ENCODE results near the gene NUPR1. TPM values are rescaled to one million over a fixed set of nuclear protein-coding genes. Genes with fewer than 3 reads are reported as not detected.

The NUPR1 gene
- not detected in 2 replicates for total RNA-seq (2014; rRNA removed; shearing (Covaris generic))

- Histone ChIP-seq H3K36me3 (replicated peaks; ENCODE audit: control insufficient read depth, insufficient read depth, low read length) (no peaks in the 10 kb centered on the region), H3K4me3 (ENCODE audit: insufficient read depth, low read depth, low read length) (no peak within 1 kb of the TSS), H3K27me3 (ENCODE audit: control insufficient read depth, insufficient read depth, low read length) (no peaks in the 10 kb centered on the region)
- DNase-seq: peak; percentile 52
Observed at GRCh38 chr16:28538733-28539596, at the start of gene NUPR1. TSS of gene NUPR1 (minus strand) at chr16:28538974. CDS start at chr16:28538907, 67 bp downstream.

- no peak for DNase-seq
- Histone ChIP-seq H3K27me3 (ENCODE audit: control insufficient read depth, insufficient read depth, low read length) (no peaks in the 10 kb centered on the region), H3K4me3 (ENCODE audit: insufficient read depth, low read depth, low read length) (no peak overlapping the region), H3K36me3 (replicated peaks; ENCODE audit: control insufficient read depth, insufficient read depth, low read length) (peaks cover 2% of the 10 kb centered on the region)
Observed at GRCh38 chr16:28587386-28587785, 48.6 kb upstream of the NUPR1 start.

GRCh38 chr16:28586466-28586865 is 47.7 kb upstream of the NUPR1 start:
- Histone ChIP-seq H3K36me3 (replicated peaks; ENCODE audit: control insufficient read depth, insufficient read depth, low read length) (peaks cover 2% of the 10 kb centered on the region), H3K27me3 (ENCODE audit: control insufficient read depth, insufficient read depth, low read length) (no peaks in the 10 kb centered on the region), H3K4me3 (ENCODE audit: insufficient read depth, low read depth, low read length) (no peak overlapping the region)
- no peak for DNase-seq

DNA sequence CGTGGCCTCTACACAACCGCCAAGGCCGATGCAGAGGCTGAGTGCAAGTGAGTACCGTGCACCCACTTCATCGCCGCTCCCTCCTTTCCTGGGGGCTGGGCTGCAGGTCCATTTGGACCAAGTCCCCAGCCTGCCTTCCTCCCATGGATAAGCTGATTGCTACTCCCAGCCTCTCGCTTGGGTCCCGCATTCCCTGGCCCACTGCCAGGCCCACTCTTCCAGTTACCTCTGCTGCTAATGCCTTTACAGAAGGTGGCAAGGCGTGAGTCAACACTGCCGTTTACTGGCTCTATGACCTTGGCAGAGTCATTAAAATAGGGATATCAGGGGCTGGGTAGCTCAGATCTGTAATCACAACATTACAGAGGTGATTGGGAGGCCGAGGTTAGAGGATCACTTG is 46.9 kb upstream of the NUPR1 start:
- no peak for DNase-seq
- Histone ChIP-seq H3K4me3 (ENCODE audit: insufficient read depth, low read depth, low read length) (no peak overlapping the region), H3K36me3 (replicated peaks; ENCODE audit: control insufficient read depth, insufficient read depth, low read length) (peaks cover 2% of the 10 kb centered on the region), H3K27me3 (ENCODE audit: control insufficient read depth, insufficient read depth, low read length) (no peaks in the 10 kb centered on the region)

GRCh38 chr16:28580726-28581315 is 42.0 kb upstream of the NUPR1 start:
- Histone ChIP-seq H3K27me3 (ENCODE audit: control insufficient read depth, insufficient read depth, low read length) (no peaks in the 10 kb centered on the region), H3K4me3 (ENCODE audit: insufficient read depth, low read depth, low read length) (no peak overlapping the region), H3K36me3 (replicated peaks; ENCODE audit: control insufficient read depth, insufficient read depth, low read length) (peaks cover 1% of the 10 kb centered on the region)
- DNase-seq: no peak

- no peak overlapping the region for H3K4me3 ChIP-seq (ENCODE audit: insufficient read depth, low read depth, low read length)
- no peaks in the 10 kb centered on the region for H3K27me3 ChIP-seq (ENCODE audit: control insufficient read depth, insufficient read depth, low read length)
- H3K36me3 ChIP-seq (replicated peaks; ENCODE audit: control insufficient read depth, insufficient read depth, low read length): no peaks in the 10 kb centered on the region
- DNase-seq: no peak
Observed at GRCh38 chr16:28575446-28576109, 36.8 kb upstream of the NUPR1 start.

DNA sequence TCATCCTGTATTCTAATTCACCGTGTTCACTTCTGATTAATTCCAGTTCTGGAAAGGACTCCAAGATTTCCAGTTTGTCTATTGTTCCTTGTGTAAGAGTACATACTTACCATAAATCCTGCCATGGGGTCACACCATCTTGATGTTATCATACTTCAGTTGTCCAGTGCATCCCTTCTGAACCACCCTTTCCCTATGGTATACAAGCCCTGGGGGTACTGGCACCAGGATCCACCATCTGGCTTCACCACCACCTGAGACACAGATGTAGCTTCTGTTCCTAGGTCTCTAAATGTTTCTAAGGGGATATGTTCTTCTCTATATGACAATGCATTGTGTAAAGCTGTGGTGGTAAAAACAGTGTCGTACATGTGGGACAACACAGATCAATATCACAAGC is 36.2 kb upstream of the NUPR1 start:
- Histone ChIP-seq H3K4me3 (ENCODE audit: insufficient read depth, low read depth, low read length) (no peak overlapping the region), H3K36me3 (replicated peaks; ENCODE audit: control insufficient read depth, insufficient read depth, low read length) (no peaks in the 10 kb centered on the region), H3K27me3 (ENCODE audit: control insufficient read depth, insufficient read depth, low read length) (no peaks in the 10 kb centered on the region)
- no peak for DNase-seq

DNA sequence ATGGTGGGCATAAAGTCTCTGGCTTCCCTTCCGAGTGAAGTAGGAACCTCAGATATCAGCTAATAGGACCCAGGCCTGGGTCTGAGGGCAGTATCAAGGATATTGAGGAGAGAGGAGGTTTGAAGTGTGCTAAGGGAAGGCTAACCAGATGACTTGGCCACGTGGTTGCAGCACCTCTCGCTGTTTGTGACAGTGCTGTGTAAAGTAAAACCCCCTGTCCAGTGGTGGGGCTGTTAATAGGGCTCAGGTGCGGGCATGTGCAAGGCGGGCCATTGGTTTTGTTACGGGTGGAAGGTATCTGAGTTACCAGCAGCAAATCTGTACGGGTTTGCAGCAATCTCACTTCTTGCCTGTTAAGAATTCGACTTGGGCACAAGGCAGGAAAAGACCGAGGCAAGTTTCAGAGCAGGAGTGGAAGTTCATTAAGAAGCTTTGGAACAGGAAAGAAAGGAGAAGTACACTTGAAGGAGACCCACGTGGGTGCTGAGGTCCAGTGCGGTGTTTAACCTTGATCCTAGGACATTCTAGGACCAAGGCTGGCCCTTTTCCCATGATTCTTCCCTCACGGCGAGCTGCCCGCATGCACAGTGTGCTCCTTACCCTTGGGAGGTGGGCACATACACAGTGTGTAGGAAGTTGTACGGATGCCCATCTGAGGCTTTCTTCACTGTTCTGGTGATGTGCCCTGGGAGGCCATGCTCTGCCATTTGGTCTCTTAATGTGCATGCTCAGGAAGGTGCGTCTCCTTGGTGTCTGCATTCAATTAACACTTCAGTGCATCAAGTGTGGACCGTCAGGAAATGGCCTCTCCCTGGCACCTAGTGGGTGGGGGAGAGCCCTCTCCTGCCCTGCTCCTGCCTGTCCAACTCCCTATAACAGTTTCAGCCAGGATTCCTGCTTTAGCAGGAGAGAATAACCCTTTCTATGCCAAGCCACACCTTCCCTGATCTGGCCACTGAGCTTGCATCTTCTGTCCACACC is 35.3 kb upstream of the NUPR1 start:
- Histone ChIP-seq H3K36me3 (replicated peaks; ENCODE audit: control insufficient read depth, insufficient read depth, low read length) (no peaks in the 10 kb centered on the region), H3K27me3 (ENCODE audit: control insufficient read depth, insufficient read depth, low read length) (no peaks in the 10 kb centered on the region), H3K4me3 (ENCODE audit: insufficient read depth, low read depth, low read length) (no peak overlapping the region)
- DNase-seq: no peak

GRCh38 chr16:28572696-28573510 is 34.1 kb upstream of the NUPR1 start:
- DNase-seq: peak; percentile 67
- Histone ChIP-seq H3K27me3 (ENCODE audit: control insufficient read depth, insufficient read depth, low read length) (no peaks in the 10 kb centered on the region), H3K4me3 (ENCODE audit: insufficient read depth, low read depth, low read length) (no peak overlapping the region), H3K36me3 (replicated peaks; ENCODE audit: control insufficient read depth, insufficient read depth, low read length) (no peaks in the 10 kb centered on the region)

DNA sequence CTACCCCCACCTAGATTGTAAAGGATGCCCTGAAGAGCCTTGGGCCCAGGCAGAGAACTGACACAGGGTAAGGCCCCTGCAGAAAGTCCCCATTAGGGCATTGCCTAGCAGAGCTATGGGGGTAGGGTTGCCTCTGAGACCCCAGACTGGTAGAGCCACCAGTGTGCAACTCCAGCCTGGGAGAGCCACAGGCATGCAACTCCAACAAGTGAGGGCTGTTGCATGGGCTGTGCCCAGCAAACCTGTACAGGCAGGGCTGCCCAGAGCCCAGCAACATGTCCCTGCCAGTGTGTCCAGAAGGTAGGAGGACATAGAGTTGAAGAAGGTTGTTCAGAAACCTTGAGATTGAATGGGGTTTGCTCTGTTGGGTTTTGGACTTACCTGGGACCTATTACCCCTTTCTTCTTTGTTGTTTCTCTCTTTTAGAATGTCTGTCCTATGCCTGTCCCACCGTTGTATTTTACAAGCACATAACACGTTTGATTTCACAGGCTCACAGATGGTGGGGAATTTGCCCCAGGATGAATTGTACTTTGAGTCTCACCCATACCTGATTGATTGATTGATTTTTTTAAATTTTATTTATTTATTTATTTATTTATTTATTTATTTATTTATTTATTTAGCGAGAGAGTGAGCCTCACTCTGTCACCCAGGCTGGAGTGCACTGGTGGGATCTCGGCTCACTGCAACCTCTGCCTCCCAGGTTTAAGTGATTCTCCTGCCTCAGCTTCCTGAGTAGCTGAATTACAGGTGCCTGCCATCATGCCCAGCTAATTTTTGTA is 31.4 kb upstream of the NUPR1 start:
- H3K36me3 ChIP-seq (replicated peaks; ENCODE audit: control insufficient read depth, insufficient read depth, low read length): no peaks in the 10 kb centered on the region
- no peak overlapping the region for H3K4me3 ChIP-seq (ENCODE audit: insufficient read depth, low read depth, low read length)
- DNase-seq: no peak
- H3K27me3 ChIP-seq (ENCODE audit: control insufficient read depth, insufficient read depth, low read length): no peaks in the 10 kb centered on the region

GRCh38 chr16:28569021-28569420 is 30.2 kb upstream of the NUPR1 start:
- Histone ChIP-seq H3K36me3 (replicated peaks; ENCODE audit: control insufficient read depth, insufficient read depth, low read length) (no peaks in the 10 kb centered on the region), H3K4me3 (ENCODE audit: insufficient read depth, low read depth, low read length) (no peak overlapping the region), H3K27me3 (ENCODE audit: control insufficient read depth, insufficient read depth, low read length) (no peaks in the 10 kb centered on the region)
- no peak for DNase-seq

DNA sequence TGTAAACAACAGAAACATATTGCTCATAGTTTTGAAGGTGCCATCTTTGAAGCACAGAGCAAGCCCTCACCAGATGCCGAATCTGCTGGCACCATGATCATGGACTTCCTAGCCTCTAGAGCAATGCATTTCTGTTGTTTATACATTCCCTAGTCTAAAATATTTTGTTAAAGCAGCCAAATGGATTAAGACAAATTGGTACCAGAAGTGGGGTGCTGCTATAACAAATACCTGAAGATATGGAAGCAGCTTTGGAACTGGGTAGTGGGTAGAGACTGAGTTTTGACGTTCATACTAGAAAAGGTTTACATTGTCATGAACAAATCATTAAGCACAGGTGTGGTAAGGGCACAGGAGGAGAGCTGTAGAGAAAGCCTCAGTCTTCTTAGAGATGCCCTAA is 28.5 kb upstream of the NUPR1 start:
- no peak for DNase-seq
- no peaks in the 10 kb centered on the region for H3K36me3 ChIP-seq (replicated peaks; ENCODE audit: control insufficient read depth, insufficient read depth, low read length)
- H3K4me3 ChIP-seq (ENCODE audit: insufficient read depth, low read depth, low read length): no peak overlapping the region
- H3K27me3 ChIP-seq (ENCODE audit: control insufficient read depth, insufficient read depth, low read length): no peaks in the 10 kb centered on the region

Measured in H7 (cell line).